Measurements from ENCODE around the gene KRT39. TPM values are rescaled to one million over a fixed set of nuclear protein-coding genes. Genes with fewer than 3 reads are reported as not detected.

The KRT39 gene
- polyA plus RNA-seq, 1 donor (not counting 4 experiments of a cell fraction or from before 2014, with no cell fraction given): not detected

DNA sequence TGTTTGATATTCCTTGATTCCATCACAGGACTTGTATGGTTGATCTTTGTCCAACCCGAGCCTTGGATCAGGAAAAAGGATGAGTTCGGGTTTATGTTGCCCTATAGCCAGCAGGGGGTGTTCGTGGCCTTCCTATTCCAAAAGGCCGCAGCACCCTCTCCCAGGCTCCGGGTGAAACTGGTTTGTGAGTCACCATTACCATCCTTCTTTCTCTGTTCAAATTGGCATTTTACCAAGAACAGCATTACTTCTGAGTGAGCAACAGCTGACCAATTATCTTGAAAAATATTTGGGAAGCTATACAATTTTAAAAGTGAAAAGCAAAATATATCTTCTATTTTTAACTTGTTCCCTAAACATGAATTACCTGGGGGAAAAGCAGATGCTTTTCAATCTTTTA, 57.4 kb downstream of the KRT39 start:
- Histone ChIP-seq H3K27ac (ENCODE audit: control insufficient read depth, insufficient read depth, low read length) (peak overlapping the region; percentile 71), H3K79me2 (ENCODE audit: control insufficient read depth, insufficient read depth, low read length) (no peaks in the 10 kb centered on the region), H3K4me1 (ENCODE audit: control insufficient read depth, extremely low read depth, insufficient read depth, low read length) (peaks cover 37% of the 10 kb centered on the region), H3K9ac (ENCODE audit: control insufficient read depth, extremely low read depth, insufficient read depth, low read length) (peak overlapping the region; percentile 67), H3K9me1 (ENCODE audit: control insufficient read depth, extremely low read depth, insufficient read depth, low read length) (no peaks in the 10 kb centered on the region), H3K9me3 (ENCODE audit: control insufficient read depth, low read depth, low read length) (no peaks in the 10 kb centered on the region), H3K4me2 (ENCODE audit: control insufficient read depth, extremely low read depth, insufficient read depth, low read depth, low read length) (peak overlapping the region; percentile 46), H4K20me1 (ENCODE audit: control insufficient read depth, extremely low read depth, insufficient read depth, low read length) (no peaks in the 10 kb centered on the region), H2AFZ (ENCODE audit: control insufficient read depth, low read length) (no peak overlapping the region), H3K4me3 (ENCODE audit: control insufficient read depth in 2 of 3, extremely low read depth in 1 of 3, insufficient read depth in 2 of 3, low read depth in 1 of 3, low read length in 3 of 3) (no peak overlapping the region), H3K36me3 (ENCODE audit: control insufficient read depth in 2 of 2, extremely low read depth in 1 of 2, insufficient read depth in 2 of 2, low read length in 2 of 2) (no peaks in the 10 kb centered on the region), H3K27me3 (ENCODE audit: control insufficient read depth, extremely low read depth, insufficient read depth, low read length) (no peaks in the 10 kb centered on the region)
- dilution Hi-C loops (cut with MboI; ENCODE audit: extremely low pct_ligation_motif_present, low sequenced_read_pairs): no loop called here
- DNase-seq (ENCODE audit: low read depth, low spot score) (peak; percentile 91), FAIRE-seq (peak; percentile 93)
- TF ChIP-seq, protein P1, sequence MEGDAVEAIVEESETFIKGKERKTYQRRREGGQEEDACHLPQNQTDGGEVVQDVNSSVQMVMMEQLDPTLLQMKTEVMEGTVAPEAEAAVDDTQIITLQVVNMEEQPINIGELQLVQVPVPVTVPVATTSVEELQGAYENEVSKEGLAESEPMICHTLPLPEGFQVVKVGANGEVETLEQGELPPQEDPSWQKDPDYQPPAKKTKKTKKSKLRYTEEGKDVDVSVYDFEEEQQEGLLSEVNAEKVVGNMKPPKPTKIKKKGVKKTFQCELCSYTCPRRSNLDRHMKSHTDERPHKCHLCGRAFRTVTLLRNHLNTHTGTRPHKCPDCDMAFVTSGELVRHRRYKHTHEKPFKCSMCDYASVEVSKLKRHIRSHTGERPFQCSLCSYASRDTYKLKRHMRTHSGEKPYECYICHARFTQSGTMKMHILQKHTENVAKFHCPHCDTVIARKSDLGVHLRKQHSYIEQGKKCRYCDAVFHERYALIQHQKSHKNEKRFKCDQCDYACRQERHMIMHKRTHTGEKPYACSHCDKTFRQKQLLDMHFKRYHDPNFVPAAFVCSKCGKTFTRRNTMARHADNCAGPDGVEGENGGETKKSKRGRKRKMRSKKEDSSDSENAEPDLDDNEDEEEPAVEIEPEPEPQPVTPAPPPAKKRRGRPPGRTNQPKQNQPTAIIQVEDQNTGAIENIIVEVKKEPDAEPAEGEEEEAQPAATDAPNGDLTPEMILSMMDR (optimal IDR thresholded peaks at IDR 0.05 in 1 of 3, IDR thresholded peaks at IDR 0.05 in 1 of 3, conservative IDR thresholded peaks at IDR 0.05 in 1 of 3; ENCODE audit: extremely low read depth in 1 of 3, insufficient read depth in 2 of 3, low read length in 3 of 3): peak; percentile 74 to 86 (median 78)
- no peak for TF ChIP-seq EZH2 (IDR thresholded peaks at IDR 0.05; ENCODE audit: low read length)

Small RNAs within 50 kb of the gene (small RNA-seq; reads per million reads assigned to genes)
- gene KRTAP3-4P (ENCODE audit: insufficient read length in 3 of 3, low read depth in 3 of 3, low replicate concordance in 1 of 3): 0 to 0.07 (median 0) reads per million in 3 experiments

Other genes with a start within 250 kb of the KRT39 start
- gene KRT25, start 211.6 kb downstream of the KRT39 start, polyA plus RNA-seq: not detected in 3 replicates
- not detected in 3 replicates for gene KRT26, start 194.7 kb downstream of the KRT39 start, polyA plus RNA-seq
- gene KRT27, start 184.4 kb downstream of the KRT39 start, polyA plus RNA-seq: 0.05 TPM in 1 of 3 replicates, not detected in the others
- not detected in 3 replicates for gene KRT28, start 167.0 kb downstream of the KRT39 start, polyA plus RNA-seq
- 27.2 to 67.9 TPM (median 66.2 TPM) in 3 replicates for gene KRT10, start 144.3 kb downstream of the KRT39 start, polyA plus RNA-seq
- gene KRT12, start 99.7 kb downstream of the KRT39 start, polyA plus RNA-seq: not detected in 3 replicates
- not detected in 3 replicates for gene KRT20, start 81.7 kb downstream of the KRT39 start, polyA plus RNA-seq
- gene KRT23, start 29.3 kb downstream of the KRT39 start, polyA plus RNA-seq: 8.2 to 14.4 TPM (median 9.3 TPM) in 3 replicates
- gene KRT40, start 17.4 kb upstream of the KRT39 start, polyA plus RNA-seq: 0.03 TPM in 2 of 3 replicates, not detected in the other
- not detected in 3 replicates for gene KRTAP3-3, start 27.2 kb upstream of the KRT39 start, polyA plus RNA-seq
- gene KRTAP3-2, start 33.0 kb upstream of the KRT39 start, polyA plus RNA-seq: not detected in 3 replicates
- gene KRTAP3-1, start 42.2 kb upstream of the KRT39 start, polyA plus RNA-seq: not detected in 3 replicates
- 0.05 to 0.23 TPM (median 0.08 TPM) in 3 replicates for gene KRTAP1-5, start 60.3 kb upstream of the KRT39 start, polyA plus RNA-seq
- not detected in 3 replicates for gene KRTAP1-4, start 63.2 kb upstream of the KRT39 start, polyA plus RNA-seq
- gene KRTAP1-3, start 67.9 kb upstream of the KRT39 start, polyA plus RNA-seq: not detected in 3 replicates
- gene KRTAP1-1, start 74.5 kb upstream of the KRT39 start, polyA plus RNA-seq: 0.07 to 0.13 TPM in 2 of 3 replicates, not detected in the other
- not detected in 3 replicates for gene KRTAP2-1, start 80.4 kb upstream of the KRT39 start, polyA plus RNA-seq
- gene KRTAP2-2, start 88.3 kb upstream of the KRT39 start, polyA plus RNA-seq: not detected in 3 replicates
- 8.4 to 21.3 TPM (median 9.0 TPM) in 3 replicates for gene KRTAP2-3, start 93.2 kb upstream of the KRT39 start, polyA plus RNA-seq
- 0.12 TPM in 1 of 3 replicates, not detected in the others for gene KRTAP2-4, start 98.9 kb upstream of the KRT39 start, polyA plus RNA-seq
- gene KRTAP4-7, start 117.2 kb upstream of the KRT39 start, polyA plus RNA-seq: not detected in 3 replicates
- gene KRTAP4-8, start 131.2 kb upstream of the KRT39 start, polyA plus RNA-seq: not detected in 3 replicates
- gene KRTAP4-16, start 135.3 kb upstream of the KRT39 start, polyA plus RNA-seq: not detected in 3 replicates
- gene KRTAP4-9, start 138.4 kb upstream of the KRT39 start, polyA plus RNA-seq: not detected in 3 replicates
- gene KRTAP4-11, start 151.4 kb upstream of the KRT39 start, polyA plus RNA-seq: not detected in 3 replicates
- gene KRTAP4-12, start 157.2 kb upstream of the KRT39 start, polyA plus RNA-seq: not detected in 3 replicates
- not detected in 3 replicates for gene KRTAP4-6, start 173.6 kb upstream of the KRT39 start, polyA plus RNA-seq
- not detected in 3 replicates for gene KRTAP4-5, start 182.9 kb upstream of the KRT39 start, polyA plus RNA-seq
- gene KRTAP4-4, start 193.8 kb upstream of the KRT39 start, polyA plus RNA-seq: not detected in 3 replicates
- gene KRTAP4-3, start 201.3 kb upstream of the KRT39 start, polyA plus RNA-seq: not detected in 3 replicates
- gene KRTAP4-2, start 211.3 kb upstream of the KRT39 start, polyA plus RNA-seq: not detected in 3 replicates
- not detected in 3 replicates for gene KRTAP4-1, start 218.0 kb upstream of the KRT39 start, polyA plus RNA-seq
- gene KRTAP9-1, start 222.9 kb upstream of the KRT39 start, polyA plus RNA-seq: not detected in 3 replicates